ENCODE results near the gene UBL4A. TPM values are rescaled to one million over a fixed set of nuclear protein-coding genes. Genes with fewer than 3 reads are reported as not detected.

Gene UBL4A
- total RNA-seq, 2 experiments from 2014 or later = 45.2 to 47.6 TPM

DNA sequence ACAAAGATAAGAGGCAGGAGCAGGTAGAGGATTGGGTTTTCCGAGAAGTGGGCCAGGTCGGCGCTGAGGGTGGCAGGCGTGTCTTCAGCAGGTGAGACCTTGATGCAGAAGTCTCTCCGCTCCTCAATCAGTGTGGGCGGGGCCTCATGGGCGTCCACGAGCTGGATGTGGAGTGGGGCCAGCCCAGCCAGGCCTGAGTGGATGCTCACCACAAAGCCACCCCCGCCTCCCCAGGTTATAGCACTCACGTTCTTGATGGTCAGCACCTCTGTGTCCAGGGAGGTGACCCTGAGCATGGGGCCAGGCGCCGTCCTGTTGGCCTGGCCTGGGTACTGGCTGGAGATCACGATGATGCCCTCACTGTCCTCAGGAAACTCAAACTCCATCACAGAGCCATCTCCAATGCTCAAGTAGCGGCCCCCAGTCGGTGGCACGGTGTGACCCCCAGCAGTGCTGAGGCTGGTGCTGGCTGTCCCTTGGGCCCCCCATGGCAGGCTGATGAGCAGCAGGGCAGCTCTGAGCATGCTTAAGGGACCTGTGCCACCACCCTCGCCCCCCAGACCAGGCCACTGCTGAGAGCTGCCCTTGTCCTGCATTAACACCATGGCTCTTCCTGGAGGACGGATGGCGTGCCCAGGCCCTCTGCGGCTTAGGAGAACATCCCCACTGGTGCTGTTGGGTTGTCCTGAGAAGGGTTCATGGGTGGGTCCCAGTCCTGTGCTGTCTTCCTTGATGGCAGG, 2.1 kb upstream of the UBL4A start:
- Mint-ChIP-seq H3K4me3 (no peak overlapping the region), H3K27me3 (no peaks in the 10 kb centered on the region), H3K4me1 (peaks cover 30% of the 10 kb centered on the region), H3K27ac (no peak overlapping the region), H3K36me3 (ENCODE audit: low read depth) (peaks cover 9% of the 10 kb centered on the region), H3K9me3 (ENCODE audit: low read depth) (no peaks in the 10 kb centered on the region)
- intact Hi-C loops (cut with DNase I, micrococcal nuclease) = loop anchor here (5.0 to 10.0 kb wide), 2 partner anchors 44 to 764 kb away; partner anchors contain the start of genes ABCD1 (in 1 of the 2) and BCAP31 (in 1 of the 2)
- CTCF ChIA-PET = interaction anchor here (0.6 kb wide), 2 partner anchors 8 to 26 kb away, joined by 3 read pairs; no protein-coding TSS in a partner anchor
- DNase-seq (no peak), ATAC-seq (no peak)
- POLR2A ChIA-PET = no interaction called here

DNA sequence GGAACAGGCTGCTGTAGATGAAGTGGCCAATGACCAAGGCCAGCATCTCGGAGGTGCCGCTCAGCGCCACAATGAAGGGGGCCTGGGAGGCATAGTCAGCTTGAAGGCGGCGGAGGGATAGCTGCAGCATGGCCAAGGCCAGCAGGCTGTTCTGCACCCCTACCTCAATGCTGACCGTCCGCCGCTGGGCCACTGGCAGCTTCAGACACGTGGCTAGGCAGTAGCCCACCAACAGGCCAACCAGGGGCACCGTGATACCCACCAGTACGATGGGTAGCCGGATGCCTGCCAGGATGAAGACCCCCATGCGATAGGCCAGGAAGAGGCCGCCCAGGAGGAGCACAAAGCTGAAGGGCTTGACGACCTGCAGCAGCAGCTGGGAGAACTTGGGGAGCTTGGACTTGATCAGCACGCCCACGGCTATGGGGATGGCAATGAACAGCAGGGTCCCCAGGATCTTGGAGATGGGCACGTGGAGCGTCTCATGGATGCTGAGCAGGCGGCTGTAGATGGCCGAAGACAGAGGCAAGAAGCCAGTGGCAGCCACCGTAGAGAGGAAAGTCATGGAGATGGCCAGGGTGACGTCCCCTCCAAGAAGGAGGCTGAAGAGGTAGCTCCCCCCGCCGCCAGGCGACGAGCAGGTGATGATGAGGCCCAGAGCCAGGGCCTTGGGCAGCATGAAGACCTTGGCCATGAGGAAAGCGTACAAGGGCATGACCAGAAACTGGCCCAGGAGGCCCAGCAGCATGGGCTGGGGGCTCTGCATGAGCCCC, 1.3 kb upstream of the UBL4A start:
- ATAC-seq = no peak
- Mint-ChIP-seq H3K4me3 (no peak overlapping the region), H3K27me3 (no peaks in the 10 kb centered on the region), H3K4me1 (peaks cover 33% of the 10 kb centered on the region), H3K36me3 (ENCODE audit: low read depth) (peaks cover 12% of the 10 kb centered on the region), H3K9me3 (ENCODE audit: low read depth) (no peaks in the 10 kb centered on the region), H3K27ac (no peak overlapping the region)
- DNase-seq = no peak
- ChIA-PET CTCF (interaction anchor here (0.6 kb wide), 1 partner anchor 8 kb away, joined by 3 read pairs; no protein-coding TSS in a partner anchor), POLR2A (interaction anchor here (0.8 to 1.2 kb wide), 2 partner anchors 9 to 117 kb away, joined by 3 to 4 read pairs; partner anchors contain the start of gene LAGE3)
- intact Hi-C loops (cut with DNase I, micrococcal nuclease) = loop anchor here (5.0 to 10.0 kb wide), 2 partner anchors 45 to 763 kb away; partner anchors contain the start of genes ABCD1 (in 1 of the 2) and BCAP31 (in 1 of the 2)

DNA sequence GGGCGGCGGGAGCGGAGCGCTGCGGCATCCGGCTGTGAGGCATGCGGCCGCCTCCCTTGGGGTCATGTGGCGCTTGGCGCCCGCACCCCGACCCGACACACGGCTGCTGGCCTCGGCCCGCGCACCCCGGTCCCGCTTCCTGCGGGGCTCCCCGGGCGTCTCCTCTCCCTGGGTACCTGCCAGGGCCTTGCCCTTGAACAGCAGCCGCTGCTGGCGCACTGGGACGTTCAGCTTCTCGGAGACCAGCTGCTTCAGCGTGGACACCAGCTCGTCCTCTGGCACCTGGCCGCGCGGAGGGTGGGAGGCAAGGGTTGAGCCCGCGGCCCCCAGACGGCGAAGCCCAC, 391 bp downstream of the UBL4A start:
- ChIA-PET CTCF (no interaction called here), POLR2A (no interaction called here)
- peak overlapping the region; percentile 71 for H3K4me3 Mint-ChIP-seq
- H3K27me3 Mint-ChIP-seq = no peaks in the 10 kb centered on the region
- H3K27ac Mint-ChIP-seq = no peak overlapping the region
- peaks cover 31% of the 10 kb centered on the region for H3K4me1 Mint-ChIP-seq
- ATAC-seq (peak; percentile 7), DNase-seq (peak; percentile 58)
- H3K36me3 Mint-ChIP-seq (ENCODE audit: low read depth) = peaks cover 12% of the 10 kb centered on the region
- intact Hi-C loops (cut with DNase I, micrococcal nuclease) = loop anchor here (1.0 to 10.0 kb wide), 4 partner anchors 30 to 761 kb away; partner anchors contain the start of genes ABCD1 (in 1 of the 2), BCAP31 (in 1 of the 2), FAM3A (in 1 of the 2) and RPL10 (in 1 of the 2)
- H3K9me3 Mint-ChIP-seq (ENCODE audit: low read depth) = no peaks in the 10 kb centered on the region

DNA sequence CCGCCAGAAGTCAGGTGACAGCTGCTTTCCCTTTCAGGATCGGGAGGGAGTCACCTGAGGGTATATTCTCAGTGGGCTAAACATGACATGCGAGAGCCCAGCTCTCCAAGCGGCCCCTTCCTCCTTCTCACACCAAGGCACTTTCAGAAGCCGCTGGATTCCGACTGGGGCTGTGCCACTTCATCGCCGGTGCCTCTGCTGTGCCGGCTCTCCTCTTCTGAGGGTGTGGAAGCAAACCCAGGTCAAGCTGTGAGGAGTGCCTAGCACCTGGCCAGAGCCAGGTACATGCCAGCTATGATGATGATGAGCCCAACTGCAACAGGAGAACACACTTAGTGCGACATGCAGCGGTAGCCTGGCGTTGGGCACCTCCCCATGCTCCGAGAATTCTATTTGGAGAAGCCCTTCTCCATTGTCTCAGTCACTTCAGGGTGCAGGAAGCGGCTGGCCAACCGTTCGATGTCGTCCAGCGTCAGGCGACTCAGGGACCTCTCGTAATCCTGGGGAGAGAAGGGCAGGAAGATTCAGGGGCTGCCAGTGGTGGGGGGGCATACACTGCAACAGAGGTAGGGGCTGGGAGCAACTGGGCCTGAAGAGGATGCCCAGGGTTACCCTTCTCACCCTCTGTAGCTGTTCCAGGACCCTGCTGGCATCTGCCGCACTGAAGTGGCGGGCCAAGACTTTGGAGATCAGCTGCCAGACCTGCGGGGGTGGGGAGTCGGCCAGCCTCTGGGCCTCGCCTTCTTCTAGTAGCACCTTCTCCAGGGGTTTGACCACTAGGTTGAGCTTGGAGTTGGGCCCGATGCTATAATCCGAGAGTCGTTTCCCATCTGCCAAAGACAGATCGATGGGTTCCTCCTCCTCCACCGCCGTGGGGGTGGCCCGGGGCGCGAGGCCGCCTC, 1.0 kb downstream of the UBL4A start:
- Mint-ChIP-seq H3K4me3 (peak overlapping the region; percentile 71), H3K9me3 (ENCODE audit: low read depth) (no peaks in the 10 kb centered on the region), H3K27ac (peak overlapping the region; percentile 58), H3K4me1 (peaks cover 31% of the 10 kb centered on the region), H3K36me3 (ENCODE audit: low read depth) (peaks cover 12% of the 10 kb centered on the region), H3K27me3 (no peaks in the 10 kb centered on the region)
- ChIA-PET CTCF (no interaction called here), POLR2A (no interaction called here)
- no peak for DNase-seq
- ATAC-seq = no peak
- intact Hi-C loops (cut with DNase I, micrococcal nuclease) = loop anchor here (1.0 to 10.0 kb wide), 4 partner anchors 31 to 761 kb away; partner anchors contain the start of genes ABCD1 (in 1 of the 2), BCAP31 (in 1 of the 2), FAM3A (in 1 of the 2) and RPL10 (in 1 of the 2)

DNA sequence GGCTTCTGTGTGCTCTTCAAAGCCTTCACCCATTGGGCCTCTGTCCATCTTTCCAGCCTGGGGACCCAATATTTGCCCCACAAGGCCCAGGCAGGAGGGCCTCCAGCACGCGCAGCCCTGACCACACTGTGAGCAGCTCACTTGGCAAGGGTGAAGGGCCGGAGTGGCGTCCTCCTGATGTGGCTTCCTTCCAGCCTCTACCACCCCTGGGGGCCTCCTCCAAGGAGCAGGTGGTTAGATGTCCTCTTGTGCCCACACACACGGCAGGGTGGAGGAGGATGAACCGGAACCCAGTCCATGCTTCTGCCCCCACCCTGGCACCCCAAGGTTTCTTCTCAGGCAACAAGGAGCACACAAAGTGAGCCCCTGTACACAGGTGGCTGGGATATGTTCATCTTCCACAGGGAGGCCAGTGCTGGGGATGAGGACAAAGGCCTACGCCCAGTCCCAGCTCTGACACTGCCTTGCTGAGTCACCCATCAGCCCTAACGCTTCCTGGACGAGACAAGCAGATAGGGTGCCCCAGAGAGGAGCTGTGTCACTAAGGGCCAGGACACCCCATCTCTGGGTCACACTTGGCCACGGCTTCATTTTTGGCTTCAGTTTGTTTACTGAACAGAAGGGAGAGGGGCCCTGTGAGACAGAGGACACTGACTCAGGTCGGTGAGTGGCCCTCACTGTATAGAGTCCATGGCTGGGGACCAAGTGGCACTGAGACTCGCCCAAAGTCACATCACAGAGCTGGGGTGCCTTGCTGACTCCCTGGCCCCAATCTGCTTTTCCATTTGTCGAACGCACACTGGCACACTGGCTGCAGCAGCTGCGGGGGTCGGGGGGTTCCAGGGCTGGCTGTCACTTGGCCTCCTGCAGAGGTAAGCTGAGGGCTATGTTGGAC, 1.9 kb downstream of the UBL4A start:
- DNase-seq = peak; percentile 27
- peaks cover 12% of the 10 kb centered on the region for H3K36me3 Mint-ChIP-seq (ENCODE audit: low read depth)
- peak; percentile 24 for ATAC-seq
- peak overlapping the region; percentile 33 for H3K4me3 Mint-ChIP-seq
- CTCF ChIA-PET = no interaction called here
- no peak overlapping the region for H3K27ac Mint-ChIP-seq
- intact Hi-C loops (cut with DNase I, micrococcal nuclease) = loop anchor here (5.0 to 10.0 kb wide), 2 partner anchors 48 to 760 kb away; partner anchors contain the start of genes ABCD1 (in 1 of the 2) and BCAP31 (in 1 of the 2)
- peaks cover 29% of the 10 kb centered on the region for H3K4me1 Mint-ChIP-seq
- POLR2A ChIA-PET = interaction anchor here (0.8 kb wide), 1 partner anchor 81 kb away, joined by 3 read pairs; no protein-coding TSS in a partner anchor
- no peaks in the 10 kb centered on the region for H3K9me3 Mint-ChIP-seq (ENCODE audit: low read depth)
- H3K27me3 Mint-ChIP-seq = no peaks in the 10 kb centered on the region

DNA sequence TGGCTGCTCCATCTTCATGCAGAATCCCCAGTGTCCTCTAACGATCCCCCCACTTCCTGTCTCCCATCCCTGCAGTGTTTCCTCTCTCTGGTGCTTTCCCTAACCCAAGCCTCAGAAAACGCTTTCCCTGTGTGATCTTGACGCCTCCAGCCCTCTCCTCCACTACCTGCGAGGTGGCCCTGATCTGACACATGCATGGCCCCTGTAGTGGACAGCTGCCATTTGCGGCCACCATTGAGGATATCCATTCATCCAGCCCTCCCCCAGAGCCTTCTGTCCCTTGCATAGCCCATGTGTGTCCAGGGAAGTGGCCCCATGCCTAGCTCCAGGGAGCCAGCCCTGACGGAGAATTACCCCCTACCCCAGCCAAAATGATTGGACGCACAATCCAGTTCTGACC, 3.1 kb downstream of the UBL4A start:
- Mint-ChIP-seq H3K9me3 (ENCODE audit: low read depth) (no peaks in the 10 kb centered on the region), H3K4me1 (peaks cover 23% of the 10 kb centered on the region), H3K27ac (peak overlapping the region; percentile 6), H3K36me3 (ENCODE audit: low read depth) (peaks cover 12% of the 10 kb centered on the region), H3K4me3 (no peak overlapping the region), H3K27me3 (no peaks in the 10 kb centered on the region)
- no peak for DNase-seq
- POLR2A ChIA-PET = interaction anchor here (0.8 kb wide), 1 partner anchor 79 kb away, joined by 3 read pairs; no protein-coding TSS in a partner anchor
- CTCF ChIA-PET = no interaction called here
- intact Hi-C loops (cut with DNase I, micrococcal nuclease) = loop anchor here in 1 of 2 experiments (10.0 kb wide), 1 partner anchor 759 kb away; the partner anchor contains the start of genes ABCD1 and BCAP31
- no peak for ATAC-seq

DNA sequence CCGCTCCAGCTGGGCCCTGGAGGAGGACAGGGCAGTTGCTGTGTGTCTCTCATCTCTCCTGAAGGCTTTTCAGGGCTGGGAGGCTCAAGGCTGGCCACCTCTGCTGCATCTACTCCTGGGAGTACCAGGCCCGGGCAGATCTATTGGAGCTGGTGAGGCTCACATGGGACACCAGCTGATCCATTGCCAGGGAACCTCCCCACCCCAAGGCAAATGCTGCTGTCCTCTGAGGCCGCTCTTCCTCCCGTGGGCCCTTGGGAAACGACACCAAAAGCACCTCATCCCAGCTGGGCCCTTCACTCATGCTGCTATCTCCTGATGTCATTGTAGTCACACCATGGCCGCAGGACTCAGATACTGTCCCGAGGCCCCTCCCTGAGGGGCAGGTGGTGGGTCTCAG, 3.6 kb downstream of the UBL4A start:
- no peak overlapping the region for H3K4me3 Mint-ChIP-seq
- H3K36me3 Mint-ChIP-seq (ENCODE audit: low read depth) = peaks cover 8% of the 10 kb centered on the region
- intact Hi-C loops (cut with DNase I, micrococcal nuclease) = loop anchor here in 1 of 2 experiments (10.0 kb wide), 1 partner anchor 758 kb away; the partner anchor contains the start of genes ABCD1 and BCAP31
- POLR2A ChIA-PET = no interaction called here
- H3K27me3 Mint-ChIP-seq = no peaks in the 10 kb centered on the region
- no peak overlapping the region for H3K27ac Mint-ChIP-seq
- H3K9me3 Mint-ChIP-seq (ENCODE audit: low read depth) = no peaks in the 10 kb centered on the region
- CTCF ChIA-PET = no interaction called here
- DNase-seq (no peak), ATAC-seq (no peak)
- H3K4me1 Mint-ChIP-seq = peaks cover 25% of the 10 kb centered on the region

DNA sequence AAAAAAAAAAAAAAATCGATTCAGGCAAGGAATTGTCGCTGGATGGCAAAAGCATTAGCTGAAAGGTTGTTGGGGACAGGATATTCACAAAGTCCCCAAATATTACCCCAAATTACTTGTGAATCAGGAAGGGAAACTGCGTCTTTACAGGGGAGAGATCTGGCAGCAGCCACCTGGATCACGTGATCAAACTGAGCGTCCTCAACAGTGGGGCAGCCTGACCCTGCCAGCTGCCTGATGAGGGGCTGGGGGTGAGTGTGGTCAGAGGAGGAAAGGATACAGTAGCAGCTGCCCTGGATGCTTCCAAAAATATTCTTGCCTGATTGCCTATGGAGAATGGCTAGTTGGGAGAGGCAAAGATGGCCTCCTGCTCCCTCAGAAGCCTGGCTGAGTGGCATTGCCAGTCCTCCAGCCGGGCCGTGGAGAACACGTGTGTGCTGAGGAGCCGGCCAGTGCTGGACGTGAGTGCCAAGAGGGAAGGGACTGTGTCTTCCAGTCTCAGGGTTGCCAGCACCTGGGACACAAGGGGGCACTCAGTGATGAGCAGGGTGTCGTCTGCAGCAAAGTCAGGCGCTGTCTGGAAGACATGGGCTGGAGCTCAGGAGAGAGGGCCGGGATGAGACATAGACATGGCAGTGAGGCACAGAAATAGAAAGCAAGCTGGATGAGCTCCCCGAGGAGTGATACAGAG, 4.4 kb downstream of the UBL4A start:
- intact Hi-C loops (cut with DNase I, micrococcal nuclease) = loop anchor here in 1 of 2 experiments (10.0 kb wide), 1 partner anchor 757 kb away; the partner anchor contains the start of genes ABCD1 and BCAP31
- Mint-ChIP-seq H3K4me3 (no peak overlapping the region), H3K4me1 (peaks cover 32% of the 10 kb centered on the region), H3K27ac (peak overlapping the region; percentile 25), H3K27me3 (no peaks in the 10 kb centered on the region), H3K9me3 (ENCODE audit: low read depth) (no peaks in the 10 kb centered on the region), H3K36me3 (ENCODE audit: low read depth) (peaks cover 7% of the 10 kb centered on the region)
- ATAC-seq (no peak), DNase-seq (no peak)
- ChIA-PET POLR2A (no interaction called here), CTCF (interaction anchor here (0.7 kb wide), 1 partner anchor 309 kb away, joined by 4 read pairs; no protein-coding TSS in a partner anchor)

DNA sequence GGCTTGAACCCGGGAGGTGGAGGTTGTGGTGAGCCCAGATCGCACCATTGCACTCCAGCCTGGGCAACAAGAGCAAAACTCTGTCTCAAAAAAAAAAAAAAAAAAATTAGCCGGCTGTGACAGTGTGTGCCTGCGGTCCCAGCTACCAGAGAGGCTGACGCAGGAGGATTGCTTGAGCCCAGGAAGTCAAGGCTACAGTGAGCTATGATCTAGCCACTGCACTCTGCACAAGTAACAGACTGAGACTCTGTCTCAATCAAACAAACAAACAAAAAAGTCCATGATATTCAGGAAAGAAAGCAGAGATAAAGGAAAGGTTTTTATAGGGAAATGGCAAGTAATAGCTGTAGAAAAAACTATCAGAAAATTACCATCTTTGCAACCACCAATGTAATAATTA, 5.2 kb downstream of the UBL4A start:
- Mint-ChIP-seq H3K4me1 (peaks cover 30% of the 10 kb centered on the region), H3K27ac (no peak overlapping the region), H3K4me3 (no peak overlapping the region), H3K36me3 (ENCODE audit: low read depth) (peaks cover 7% of the 10 kb centered on the region), H3K27me3 (no peaks in the 10 kb centered on the region), H3K9me3 (ENCODE audit: low read depth) (no peaks in the 10 kb centered on the region)
- ChIA-PET CTCF (interaction anchor here (0.7 to 1.2 kb wide), 2 partner anchors 9 to 46 kb away, joined by 3 read pairs; no protein-coding TSS in a partner anchor), POLR2A (interaction anchor here (0.6 kb wide), 1 partner anchor 85 kb away, joined by 4 read pairs; no protein-coding TSS in a partner anchor)
- intact Hi-C loops (cut with DNase I, micrococcal nuclease) = loop anchor here in 1 of 2 experiments (10.0 kb wide), 1 partner anchor 756 kb away; the partner anchor contains the start of genes ABCD1 and BCAP31
- no peak for ATAC-seq
- no peak for DNase-seq
